Measurements from ENCODE around the gene MAP3K8.
"Not testable (repeated sequence)": the region's sequence is repeated elsewhere in the genome, so short reads cannot be mapped to it uniquely, and the experiment has no call there.

MAP3K8 gene

GRCh38 chr10:30447125-30447799 is 13.3 kb downstream of the MAP3K8 start:
- DNase-seq (ENCODE audit: low read depth): no peak

- no peak for DNase-seq (ENCODE audit: low read depth)
Observed at GRCh38 chr10:30448092-30448491, 14.1 kb downstream of the MAP3K8 start.

DNA sequence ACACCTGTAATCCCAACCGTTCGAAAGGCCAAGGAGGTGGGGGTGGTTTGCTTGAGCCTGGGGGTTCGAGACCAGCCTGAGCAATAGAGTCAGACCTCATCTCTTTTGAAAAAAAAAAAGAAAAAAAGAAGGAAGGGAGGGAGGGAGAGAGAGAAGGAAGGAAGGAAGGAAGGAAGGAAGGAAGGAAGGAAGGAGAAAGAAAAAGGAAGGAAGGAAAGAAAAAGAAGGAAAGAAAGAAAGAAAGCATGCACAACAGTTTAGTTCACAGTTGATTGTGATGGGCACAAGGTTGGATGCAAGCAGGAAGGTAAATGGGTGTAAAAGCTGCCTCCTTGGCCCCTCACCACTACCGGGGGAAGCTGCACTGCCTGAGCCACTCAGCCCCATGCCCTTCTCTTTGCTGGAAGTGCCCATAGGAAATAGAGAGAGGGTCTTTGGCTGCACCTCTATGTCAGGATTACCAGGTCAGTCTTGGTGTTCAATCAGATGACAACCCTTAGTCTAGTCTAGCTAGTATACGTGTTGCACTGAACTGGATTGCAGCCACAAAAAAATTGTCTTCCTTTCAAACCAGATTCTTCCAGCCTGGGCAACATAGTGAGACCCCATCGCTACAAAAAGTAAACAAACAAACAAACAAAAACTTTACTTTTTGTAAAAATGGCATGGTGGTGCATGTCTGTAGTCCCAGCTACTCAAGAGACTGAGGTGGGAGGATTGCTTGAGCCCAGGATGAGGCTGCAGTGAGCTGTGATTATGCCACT is 20.0 kb downstream of the MAP3K8 start:
- DNase-seq (ENCODE audit: low read depth): no peak

- peak; percentile 93 for DNase-seq (ENCODE audit: low read depth)
Observed at GRCh38 chr10:30454744-30455510, 20.9 kb downstream of the MAP3K8 start.

DNA sequence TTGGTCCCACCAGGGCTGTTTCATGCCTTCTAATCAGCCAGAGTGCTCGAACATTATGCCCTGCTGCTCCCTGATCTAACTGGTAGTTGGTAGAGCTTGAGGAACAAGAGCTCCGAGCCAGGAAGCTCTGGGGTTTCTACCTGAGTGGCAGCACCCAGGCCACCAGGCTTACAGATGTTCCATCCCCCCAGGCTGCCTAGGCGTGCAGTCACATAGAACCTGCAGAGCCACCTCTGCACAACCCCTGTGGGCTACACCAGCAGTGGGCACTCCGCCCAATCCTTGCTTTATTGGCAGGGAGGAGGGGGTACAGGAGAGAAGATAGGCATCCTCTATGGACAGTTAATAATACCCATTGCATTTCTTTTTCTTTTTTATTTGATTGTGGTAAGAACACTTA is 21.8 kb downstream of the MAP3K8 start:
- no peak for DNase-seq (ENCODE audit: low read depth)

GRCh38 chr10:30456266-30456665 is 22.3 kb downstream of the MAP3K8 start:
- no peak for DNase-seq (ENCODE audit: low read depth)

DNA sequence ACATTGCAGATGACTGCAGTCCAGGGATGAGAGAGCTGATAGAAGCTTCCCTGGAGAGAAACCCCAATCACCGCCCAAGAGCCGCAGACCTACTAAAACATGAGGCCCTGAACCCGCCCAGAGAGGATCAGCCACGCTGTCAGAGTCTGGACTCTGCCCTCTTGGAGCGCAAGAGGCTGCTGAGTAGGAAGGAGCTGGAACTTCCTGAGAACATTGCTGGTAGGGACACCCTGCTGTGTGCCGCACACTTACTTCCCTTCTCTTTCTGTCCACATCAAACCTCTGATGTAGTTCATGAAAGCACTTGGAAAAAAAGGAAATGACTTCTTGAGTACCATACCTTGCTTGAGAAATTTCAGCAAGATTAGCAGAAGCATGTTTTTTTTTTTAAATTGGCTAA is 25.3 kb downstream of the MAP3K8 start:
- no peak for DNase-seq (ENCODE audit: low read depth)

GRCh38 chr10:30460121-30460520 is 26.1 kb downstream of the MAP3K8 start:
- DNase-seq (ENCODE audit: low read depth): no peak

GRCh38 chr10:30462513-30462912 is 28.5 kb downstream of the MAP3K8 start:
- no peak for DNase-seq (ENCODE audit: low read depth)

GRCh38 chr10:30463944-30464451 is 30.0 kb downstream of the MAP3K8 start:
- DNase-seq (ENCODE audit: low read depth): peak; percentile 6

DNA sequence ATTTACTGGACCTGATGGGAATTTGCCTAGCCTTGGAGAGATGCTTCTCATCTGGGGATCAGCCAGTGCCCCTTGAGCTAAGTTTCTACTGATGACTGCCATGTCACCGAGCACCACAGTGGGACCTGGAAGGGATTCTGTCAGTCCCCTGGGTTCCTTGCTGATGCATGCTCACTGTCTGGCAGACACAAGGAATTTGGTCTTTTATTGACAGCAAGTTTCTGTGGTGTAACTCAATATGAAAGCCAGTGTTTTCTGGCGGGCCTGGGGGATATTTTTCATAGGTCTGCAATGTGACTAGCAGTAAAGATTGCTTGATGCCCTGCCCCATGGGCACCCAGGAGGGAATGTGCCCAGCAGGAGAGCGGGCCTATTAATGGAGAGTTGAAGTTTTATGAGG is 30.7 kb downstream of the MAP3K8 start:
- DNase-seq (ENCODE audit: low read depth): no peak

- DNase-seq (ENCODE audit: low read depth): no peak
Observed at GRCh38 chr10:30466445-30466844, 32.5 kb downstream of the MAP3K8 start.

- no peak for DNase-seq (ENCODE audit: low read depth)
Observed at GRCh38 chr10:30467651-30468338, 33.8 kb downstream of the MAP3K8 start.

- no peak for DNase-seq (ENCODE audit: low read depth)
Observed at GRCh38 chr10:30472414-30473155, 38.6 kb downstream of the MAP3K8 start.

DNA sequence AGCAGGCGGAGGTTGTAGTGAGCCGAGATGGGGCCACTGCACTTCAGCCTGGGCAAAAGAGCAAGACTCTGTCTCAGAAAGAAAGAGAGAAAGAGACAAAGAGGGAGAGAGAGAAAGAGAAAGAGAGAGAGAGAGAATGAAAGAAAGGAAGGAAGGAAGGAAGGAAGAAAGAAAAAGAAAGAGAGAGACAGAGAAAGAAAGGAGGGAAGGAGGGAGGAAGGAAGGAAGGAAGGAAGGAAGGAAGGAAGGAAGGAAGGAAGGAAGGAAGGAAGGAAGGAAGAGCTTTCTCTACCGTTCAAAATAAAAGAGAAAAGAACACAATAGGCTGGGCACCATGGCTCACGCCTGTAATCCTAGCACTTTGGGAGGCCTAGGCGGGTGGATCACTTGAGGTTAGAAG is 41.5 kb downstream of the MAP3K8 start:
- not testable (repeated sequence) for DNase-seq (ENCODE audit: low read depth)

- DNase-seq (ENCODE audit: low read depth): no peak
Observed at GRCh38 chr10:30476511-30477155, 42.6 kb downstream of the MAP3K8 start.

GRCh38 chr10:30479513-30479912 is 45.5 kb downstream of the MAP3K8 start:
- not testable (repeated sequence) for DNase-seq (ENCODE audit: low read depth)

- no peak for DNase-seq (ENCODE audit: low read depth)
Observed at GRCh38 chr10:30481603-30482002, 47.6 kb downstream of the MAP3K8 start.

- no peak for DNase-seq (ENCODE audit: low read depth)
Observed at GRCh38 chr10:30488316-30488715, 54.3 kb downstream of the MAP3K8 start.

DNA sequence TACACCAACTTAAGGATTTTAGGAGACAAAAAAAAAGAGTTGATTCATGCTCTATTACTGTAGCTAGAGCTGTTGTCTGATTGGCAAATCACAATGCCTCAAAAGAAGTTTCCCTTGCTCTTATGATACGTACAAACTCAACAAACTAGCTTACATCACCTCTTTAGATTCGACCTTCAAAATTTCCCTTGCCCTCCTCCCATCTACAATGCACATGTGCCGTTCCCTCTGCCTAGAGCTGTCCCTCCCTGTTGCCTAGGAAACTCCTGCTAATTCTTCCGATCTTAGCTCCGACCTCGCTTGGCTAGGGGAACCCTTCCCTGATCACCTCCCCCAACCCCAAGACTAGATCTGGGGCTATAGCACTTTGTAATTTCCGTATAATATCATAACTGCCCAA is 55.4 kb downstream of the MAP3K8 start:
- no peak for DNase-seq (ENCODE audit: low read depth)

Data from fibroblast of the conjunctiva (primary cell).